KBM-7 (cell line): ENCODE results near the gene PRKAR2B.
"Not testable (repeated sequence)": the region's sequence is repeated elsewhere in the genome, so short reads cannot be mapped to it uniquely, and the experiment has no call there.

ENCODE experiments used
- DNase-seq: peaks from one replicate; pipeline ENCODE4 v3.0.0-alpha.2; 2015
- in situ Hi-C: fragments of 300-500 bp; cut with MboI; formaldehyde crosslinking; loops from 2 replicates; pipeline ENCODE4 v1.14.3; 2020; ENCODE audit warnings: low sequenced_read_pairs, low pct_unique_long_range_greater_than_20kb, mixed read lengths

PRKAR2B gene

GRCh38 chr7:107069457-107069856, 25.0 kb downstream of the PRKAR2B start:
- in situ Hi-C loops, result no loop called here
- no peak for DNase-seq

DNA sequence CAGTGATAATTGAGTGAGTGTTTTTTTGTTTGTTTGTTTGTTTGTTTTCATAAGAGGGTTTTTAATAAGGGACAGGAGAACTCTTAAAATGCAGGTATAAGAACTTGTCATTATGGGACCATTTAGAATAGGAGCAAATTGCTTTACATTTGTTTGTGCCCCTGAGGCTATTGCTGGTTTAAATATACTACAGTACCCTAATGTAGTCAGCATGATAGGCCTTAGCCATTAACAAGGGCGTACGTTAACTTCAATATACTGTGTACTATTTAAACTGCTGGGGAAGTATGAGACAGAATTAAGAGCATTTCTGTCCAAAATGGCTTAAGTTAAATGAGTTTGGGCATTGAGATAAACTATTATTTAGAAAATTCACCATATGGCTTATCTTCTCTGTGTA, 26.2 kb downstream of the PRKAR2B start:
- no peak for DNase-seq
- in situ Hi-C loops, result no loop called here

- in situ Hi-C loops, result no loop called here
- DNase-seq, result no peak
These were observed 26.6 kb downstream of the PRKAR2B start for GRCh38 chr7:107071129-107071528.

DNA sequence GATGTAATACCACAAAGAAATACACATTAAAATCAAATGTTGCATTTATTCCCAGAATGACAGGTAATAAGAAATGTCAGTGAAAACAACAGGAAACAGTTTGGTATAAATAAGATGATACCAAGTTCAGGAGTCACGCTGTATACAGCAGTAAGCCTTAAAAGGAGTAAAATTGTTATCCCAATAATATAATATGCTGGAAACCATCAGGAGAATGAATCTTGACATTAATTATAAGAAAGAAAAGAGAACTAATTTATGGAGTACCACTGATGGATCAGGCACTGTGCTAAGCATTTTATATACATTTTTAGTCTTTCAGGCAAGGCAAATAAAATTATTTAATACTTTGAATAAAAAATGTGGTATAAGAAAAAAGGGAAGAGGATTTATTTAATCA, 27.6 kb downstream of the PRKAR2B start:
- in situ Hi-C loops, result no loop called here
- no peak for DNase-seq

DNA sequence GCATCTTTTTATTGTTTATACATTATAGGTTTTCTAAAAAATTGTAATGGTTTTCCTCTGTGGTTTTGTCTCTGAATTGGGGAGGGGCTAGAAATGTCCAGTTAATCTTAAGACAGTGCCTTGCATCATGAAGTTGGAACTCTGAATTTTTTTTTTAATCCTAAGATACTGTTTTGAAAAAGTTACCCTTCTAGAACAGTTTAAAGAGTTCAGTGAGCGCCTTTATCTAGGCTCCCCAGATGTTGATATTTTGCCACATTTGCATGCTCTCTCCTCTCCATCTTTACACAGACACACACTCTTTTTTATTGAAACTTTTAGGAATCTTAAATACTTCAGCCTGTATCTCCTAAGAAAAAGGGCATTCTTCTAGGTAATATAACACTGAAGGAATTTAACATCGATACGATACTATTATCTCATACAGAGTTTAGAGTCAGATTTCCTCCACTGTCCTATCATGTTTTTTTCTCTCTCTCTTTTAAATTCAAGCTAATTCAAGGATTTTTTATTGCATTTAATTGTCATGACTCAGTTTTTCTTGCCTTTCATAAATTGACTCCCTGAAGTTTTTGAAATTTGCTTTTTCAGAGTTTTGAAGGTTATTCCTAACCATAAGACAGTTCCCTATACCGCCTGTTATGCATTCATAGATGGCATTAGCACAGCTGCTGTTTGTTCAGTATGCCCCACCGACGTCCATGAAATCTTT, 31.5 kb downstream of the PRKAR2B start:
- no peak for DNase-seq
- in situ Hi-C loops, result no loop called here

DNA sequence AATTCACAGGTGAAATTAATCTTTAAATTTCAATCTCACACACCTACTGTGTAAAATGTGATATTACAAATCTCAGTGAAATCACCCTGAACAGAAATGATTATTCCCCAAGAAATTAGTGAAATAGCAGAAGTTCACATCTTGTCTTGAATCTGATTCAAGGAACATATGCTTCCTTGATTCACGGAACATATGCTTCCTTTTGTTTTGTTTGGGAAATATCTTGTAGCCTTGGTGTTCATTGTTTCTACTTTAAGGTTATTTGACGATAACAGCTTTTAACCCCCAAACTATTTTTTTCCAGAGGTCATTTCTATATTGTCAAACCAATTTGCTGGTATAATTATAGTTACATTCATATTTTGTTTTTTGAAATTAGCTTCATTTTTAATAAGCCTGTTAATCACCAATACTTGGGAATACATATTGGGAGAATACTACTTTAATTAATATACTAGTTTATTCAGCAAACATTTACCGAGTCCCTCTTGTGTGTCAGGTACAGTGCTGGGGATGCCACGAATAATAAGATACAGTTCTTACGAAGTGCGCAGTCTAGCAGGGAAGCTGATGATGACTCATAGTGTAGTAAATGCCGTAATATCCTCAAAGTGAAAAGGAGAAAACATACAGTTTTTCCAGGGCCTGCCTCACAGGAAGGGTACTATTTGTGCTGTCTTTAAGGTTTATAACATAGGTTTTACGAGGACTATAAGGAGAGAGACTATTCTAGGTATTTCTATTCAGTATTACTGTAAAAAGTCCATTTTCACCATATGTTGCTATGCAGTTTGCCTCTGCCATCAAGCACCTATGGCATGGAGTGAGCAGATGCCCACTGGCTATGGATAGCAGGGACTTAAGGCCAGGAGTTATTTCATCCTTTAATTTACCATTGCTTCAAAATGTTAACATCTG, 32.5 kb downstream of the PRKAR2B start:
- in situ Hi-C loops, result no loop called here
- DNase-seq, result no peak

DNA sequence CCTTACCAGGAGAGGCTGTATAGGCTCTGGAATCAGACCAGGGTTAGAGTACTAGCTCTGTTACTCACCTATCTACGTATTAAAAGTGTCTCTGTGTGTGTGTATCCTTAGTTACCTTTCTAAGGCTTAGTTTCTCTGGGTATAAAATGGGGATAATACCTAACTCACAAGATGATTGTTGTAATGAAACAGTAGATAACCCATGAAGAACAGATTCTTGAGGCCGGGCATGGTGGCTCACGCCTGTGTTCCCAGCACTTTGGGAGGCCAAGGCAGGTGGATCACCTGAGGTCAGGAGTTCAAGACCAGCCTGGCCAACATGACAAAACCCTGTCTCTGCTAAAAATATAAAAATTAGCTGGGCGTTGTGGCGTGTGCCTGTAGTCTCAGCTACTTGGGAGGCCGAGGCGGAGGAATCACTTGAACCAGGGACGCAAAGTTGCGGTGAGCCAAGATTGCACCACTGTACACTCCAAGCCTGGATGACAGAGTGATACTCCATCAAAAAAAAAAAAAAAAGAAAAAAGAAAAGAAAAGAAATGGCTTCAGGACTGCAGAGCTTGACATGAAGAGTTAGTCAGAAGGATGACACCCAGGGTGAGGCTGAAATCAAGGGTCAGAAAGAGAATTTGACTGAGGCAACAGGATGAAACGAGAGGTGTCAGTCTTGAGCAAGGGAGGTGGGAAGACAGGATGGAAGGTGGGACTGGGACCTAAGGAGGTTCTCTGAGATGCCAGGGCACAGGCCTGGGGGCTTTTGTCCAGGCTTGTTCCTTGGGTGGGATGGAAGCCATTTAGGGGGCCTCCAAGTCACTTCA, 33.4 kb downstream of the PRKAR2B start:
- DNase-seq, result no peak
- in situ Hi-C loops, result no loop called here

DNA sequence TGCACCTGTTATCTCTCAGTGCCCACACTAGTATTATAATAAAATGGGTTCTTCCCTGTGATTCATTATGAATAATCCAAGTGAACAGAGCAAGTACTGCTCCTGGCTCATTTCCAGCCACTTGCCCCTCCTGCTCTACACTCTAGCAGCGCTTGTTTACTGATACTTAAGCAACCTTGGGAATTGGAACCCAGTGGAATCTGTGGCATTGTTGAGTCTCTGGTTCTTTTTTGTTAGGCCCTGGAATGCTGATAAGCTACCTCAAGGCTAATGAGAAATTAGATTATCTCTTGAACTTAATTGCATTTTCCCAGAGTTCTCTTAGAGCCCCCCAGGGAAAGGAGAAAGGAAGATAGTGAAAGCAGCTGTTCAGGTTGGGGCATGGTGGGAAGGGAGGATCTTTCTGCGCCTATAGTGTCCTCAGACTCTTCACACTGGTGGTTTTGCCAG, 34.0 kb downstream of the PRKAR2B start:
- in situ Hi-C loops, result no loop called here
- no peak for DNase-seq

- in situ Hi-C loops, result no loop called here
- no peak for DNase-seq
These were observed 34.9 kb downstream of the PRKAR2B start for GRCh38 chr7:107079212-107079940.

- in situ Hi-C loops, result no loop called here
These were observed 35.6 kb downstream of the PRKAR2B start for GRCh38 chr7:107080099-107080505.

DNA sequence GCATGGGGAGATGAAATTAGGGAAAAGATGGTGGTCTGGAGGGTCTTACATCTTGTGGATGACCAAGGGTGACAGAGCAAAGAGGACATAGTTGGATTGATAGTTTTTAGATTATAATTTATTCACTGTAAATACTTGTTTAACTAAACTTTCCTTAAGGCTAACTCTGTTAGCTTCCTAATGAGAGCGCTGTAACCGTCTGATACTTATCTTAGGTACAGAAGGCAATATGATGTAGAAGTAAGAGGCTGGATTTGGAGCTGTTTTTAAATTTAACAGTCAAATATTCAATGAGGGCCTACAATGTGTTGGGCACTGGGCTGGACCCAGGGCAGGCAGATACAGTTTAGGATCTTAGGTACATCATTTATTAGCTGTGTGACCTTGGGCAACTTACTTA, 36.0 kb downstream of the PRKAR2B start:
- in situ Hi-C loops, result no loop called here
- DNase-seq, result no peak

More at GRCh38 chr7:107080099-107080505, 35.6 kb downstream of the PRKAR2B start:
- DNase-seq, result no peak

DNA sequence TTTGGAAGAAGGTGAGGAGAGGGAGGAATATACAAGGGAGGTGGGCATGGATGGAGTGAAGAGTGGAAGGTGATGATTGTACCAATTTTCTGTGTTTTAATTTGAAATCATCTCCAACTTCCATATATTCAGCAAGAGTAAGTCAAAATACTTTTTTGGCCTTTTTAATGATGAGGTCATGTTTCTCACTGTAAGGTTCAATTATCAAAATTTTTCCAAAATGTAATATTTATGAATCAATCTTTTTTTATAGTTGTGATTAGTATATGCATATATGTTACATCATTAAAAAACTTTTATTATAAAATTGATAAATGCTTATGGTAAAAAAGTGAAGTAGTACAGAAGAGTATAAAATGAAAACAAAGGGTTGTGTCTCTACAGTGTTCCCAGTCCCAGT, 40.7 kb downstream of the PRKAR2B start:
- in situ Hi-C loops, result no loop called here

DNA sequence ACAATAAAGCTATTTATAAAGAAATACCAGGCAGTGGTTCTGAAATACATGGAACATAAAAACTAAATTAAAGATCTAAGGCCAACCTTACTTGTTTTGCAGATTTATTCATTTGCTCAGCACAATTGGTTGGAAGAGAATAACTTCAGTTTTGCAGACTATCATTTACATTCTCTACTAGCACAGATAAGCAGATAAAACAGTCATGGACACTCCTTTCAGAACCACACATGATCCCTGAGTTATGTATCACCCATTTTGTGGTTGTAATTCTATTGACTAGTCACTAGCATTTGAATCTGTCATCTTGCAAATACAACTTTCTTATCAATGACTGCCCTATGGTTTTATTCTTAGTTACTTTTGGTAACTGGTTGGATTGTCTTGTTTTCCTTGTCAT, 45.1 kb downstream of the PRKAR2B start:
- in situ Hi-C loops, result no loop called here
- DNase-seq, result no peak

More for the DNA sequence above, 40.7 kb downstream of the PRKAR2B start:
- DNase-seq, result no peak

- in situ Hi-C loops, result no loop called here
- no peak for DNase-seq
These were observed 46.0 kb downstream of the PRKAR2B start for GRCh38 chr7:107090457-107090856.

- DNase-seq, result no peak
- in situ Hi-C loops, result no loop called here
These were observed 46.8 kb downstream of the PRKAR2B start for GRCh38 chr7:107091306-107091705.

DNA sequence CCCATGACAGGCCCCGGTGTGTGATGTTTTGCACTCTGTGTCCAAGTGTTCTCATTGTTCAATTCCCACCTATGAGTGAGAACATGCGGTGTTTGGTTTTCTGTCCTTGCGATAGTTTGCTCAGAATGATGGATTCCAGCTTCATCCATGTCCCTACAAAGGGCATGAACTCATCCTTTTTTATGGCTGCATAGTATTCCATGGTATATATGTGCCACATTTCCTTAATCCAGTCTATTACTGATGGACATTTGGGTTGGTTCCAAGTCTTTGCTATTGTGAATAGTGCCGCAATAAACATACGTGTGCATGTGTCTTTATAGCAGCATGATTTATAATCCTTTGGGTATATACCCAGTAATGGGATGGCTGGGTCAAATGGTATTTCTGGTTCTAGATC, 49.2 kb downstream of the PRKAR2B start:
- DNase-seq, in situ Hi-C loops: not testable (repeated sequence)

- in situ Hi-C loops, result not testable (repeated sequence)
These were observed 54.6 kb downstream of the PRKAR2B start for GRCh38 chr7:107099154-107099553.

GRCh38 chr7:107100824-107101223, 56.3 kb downstream of the PRKAR2B start:
- peak; percentile 16 for DNase-seq
- in situ Hi-C loops, result no loop called here

More at GRCh38 chr7:107099154-107099553, 54.6 kb downstream of the PRKAR2B start:
- not testable (repeated sequence) for DNase-seq

DNA sequence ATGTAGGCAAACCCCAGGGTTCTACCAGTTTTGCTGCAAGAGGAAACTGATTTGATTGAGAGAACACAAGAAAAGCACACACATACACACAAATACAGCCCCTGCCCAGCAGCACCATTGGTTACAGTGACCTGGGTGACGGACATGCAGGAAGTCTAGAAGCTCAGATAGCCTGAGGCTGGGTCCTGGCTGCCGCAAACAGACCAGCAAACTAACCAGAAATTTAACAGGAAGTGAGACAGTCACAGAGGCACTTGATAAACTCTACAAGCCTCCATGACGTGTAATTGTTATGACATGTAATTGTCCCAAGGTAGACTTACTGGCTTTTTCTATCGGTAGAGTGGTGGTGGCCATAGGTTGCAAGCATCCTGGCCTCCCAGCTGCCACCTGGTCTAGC, 58.9 kb downstream of the PRKAR2B start:
- in situ Hi-C loops, result no loop called here
- peak; percentile 63 for DNase-seq
